ENCODE data around the gene GNG5.
"Not testable (repeated sequence)": the region's sequence is repeated elsewhere in the genome, so short reads cannot be mapped to it uniquely, and the experiment has no call there.

Gene GNG5

DNA sequence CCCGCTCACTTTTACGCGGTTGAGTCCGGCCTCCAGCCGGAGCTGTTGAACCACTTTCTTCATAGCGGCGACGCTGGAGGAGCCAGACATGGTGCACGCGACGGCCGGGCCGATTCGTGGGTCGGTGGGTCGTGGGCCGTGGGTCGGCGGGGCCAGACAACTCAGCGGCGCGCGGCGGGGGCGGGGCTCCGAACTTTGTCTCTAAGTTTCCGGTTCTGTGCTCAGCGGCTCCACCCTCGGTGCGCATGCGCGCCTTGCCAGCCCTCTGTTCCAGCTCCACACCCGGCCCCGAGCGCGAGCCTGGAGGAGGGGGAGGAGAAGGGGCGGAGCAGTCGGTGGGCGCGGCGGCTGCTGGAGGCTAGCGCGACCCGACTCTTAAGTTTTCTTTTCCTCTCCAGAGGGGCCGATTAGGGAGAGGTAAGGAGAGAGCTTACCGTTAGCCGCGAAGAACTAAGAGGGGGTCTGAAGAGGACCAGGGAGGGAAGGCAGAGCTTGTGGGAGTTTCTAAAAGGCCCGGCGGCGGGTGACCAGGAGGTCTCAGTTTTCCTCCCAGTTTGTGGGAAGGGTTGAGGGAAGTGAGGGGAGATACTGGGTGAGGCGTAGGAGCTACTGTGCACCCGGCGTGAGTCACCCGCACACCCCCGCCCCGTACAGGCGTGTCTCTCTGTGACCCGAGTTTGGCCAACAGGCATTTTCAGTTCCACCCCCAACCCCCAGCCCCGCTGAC is at the start of gene GNG5, which contains the start of gene SPATA1:
Gene GNG5 (minus strand): TSS at position 580 of the 727 bp plus-strand sequence. CDS start 490 bp downstream, at position 90.
Gene SPATA1 (plus strand): TSS at position 385 of the 727 bp plus-strand sequence. CDS start 9,974 bp downstream, outside the sequence.
- peak; percentile 94 for DNase-seq (ENCODE audit: low read depth)

GRCh38 chr1:84550826-84551225 is 44.4 kb upstream of the GNG5 start:
- DNase-seq (ENCODE audit: low read depth), result no peak

DNA sequence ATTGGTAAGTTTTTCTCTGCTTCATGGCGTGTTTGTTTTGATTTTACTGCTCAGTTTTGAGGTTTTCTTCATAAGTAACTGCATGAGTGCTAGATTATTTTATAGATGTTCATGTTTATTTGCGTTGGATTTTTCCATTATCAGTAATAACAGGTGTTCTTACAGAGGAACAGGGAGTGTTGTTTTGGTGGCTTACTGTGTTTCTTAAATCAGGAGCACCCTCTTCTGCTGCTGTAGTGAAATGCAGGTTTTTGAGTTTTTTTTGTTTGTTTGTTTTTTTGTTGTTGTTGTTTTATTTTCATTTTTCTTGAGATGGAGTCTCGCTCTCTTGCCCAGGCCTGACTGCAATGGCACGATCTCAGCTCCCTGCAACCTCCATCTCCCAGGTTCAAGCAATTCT is 35.3 kb upstream of the GNG5 start:
- DNase-seq (ENCODE audit: low read depth), result no peak

DNA sequence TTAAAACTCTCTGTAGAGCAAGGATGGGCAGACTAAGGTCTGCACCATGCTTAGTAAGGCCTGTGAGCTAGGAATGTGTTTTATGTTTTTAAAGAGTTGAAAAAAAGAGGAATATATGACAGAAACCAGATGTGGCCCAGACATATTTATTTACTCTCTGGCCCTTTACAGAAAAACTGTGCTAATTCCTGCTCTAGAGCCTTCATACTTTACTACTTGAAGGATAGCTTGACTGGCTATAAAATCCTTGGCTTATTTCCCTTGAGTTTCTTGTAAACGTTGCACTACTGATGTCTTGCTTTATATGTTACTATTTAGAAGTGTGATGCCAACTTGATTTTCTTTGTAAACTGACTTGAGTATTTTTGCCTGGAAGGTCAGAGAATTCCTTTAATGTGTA is 34.4 kb upstream of the GNG5 start:
- no peak for DNase-seq (ENCODE audit: low read depth)

GRCh38 chr1:84539972-84540371 is 33.6 kb upstream of the GNG5 start:
- DNase-seq (ENCODE audit: low read depth), result peak; percentile 11

DNA sequence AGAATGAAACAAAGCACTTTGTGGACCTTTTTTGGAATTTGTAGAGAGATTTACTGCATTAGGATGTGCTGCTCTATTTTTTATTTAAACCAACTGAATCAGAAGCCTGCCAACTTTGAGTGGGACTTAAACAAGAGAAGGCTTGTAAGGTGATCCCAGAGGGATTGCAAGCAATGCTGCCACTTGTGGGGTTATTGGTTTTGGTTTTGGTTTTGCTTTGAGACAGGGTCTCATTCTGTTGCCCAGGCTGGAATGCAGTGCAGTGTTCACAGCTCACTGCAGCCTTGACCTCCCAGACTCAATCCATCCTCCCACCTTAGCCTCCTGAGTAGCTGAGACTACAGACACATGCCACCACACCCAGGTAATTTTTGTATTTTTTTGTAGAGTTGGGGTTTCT is 32.2 kb upstream of the GNG5 start:
- DNase-seq (ENCODE audit: low read depth), result no peak

GRCh38 chr1:84525779-84526178 is 19.4 kb upstream of the GNG5 start:
- no peak for DNase-seq (ENCODE audit: low read depth)

DNA sequence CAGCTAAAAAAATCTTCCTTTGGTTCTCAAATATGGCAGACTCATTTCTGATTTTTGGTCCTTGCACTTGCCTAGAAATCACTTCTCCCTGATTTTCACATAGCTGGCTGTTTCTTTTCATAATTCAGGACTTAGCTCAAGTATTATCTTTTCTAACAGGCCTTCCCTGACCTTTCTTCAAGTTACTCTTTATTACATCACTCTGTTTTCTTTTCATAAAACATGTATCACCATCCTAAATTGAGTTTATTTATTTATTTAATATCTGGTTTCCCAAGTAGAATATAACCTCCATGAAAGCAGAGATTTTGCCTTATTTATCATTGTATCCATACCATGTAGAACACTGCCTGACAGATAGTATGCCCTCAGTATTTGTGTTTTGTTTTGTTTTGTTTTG is 18.2 kb upstream of the GNG5 start:
- DNase-seq (ENCODE audit: low read depth), result no peak

DNA sequence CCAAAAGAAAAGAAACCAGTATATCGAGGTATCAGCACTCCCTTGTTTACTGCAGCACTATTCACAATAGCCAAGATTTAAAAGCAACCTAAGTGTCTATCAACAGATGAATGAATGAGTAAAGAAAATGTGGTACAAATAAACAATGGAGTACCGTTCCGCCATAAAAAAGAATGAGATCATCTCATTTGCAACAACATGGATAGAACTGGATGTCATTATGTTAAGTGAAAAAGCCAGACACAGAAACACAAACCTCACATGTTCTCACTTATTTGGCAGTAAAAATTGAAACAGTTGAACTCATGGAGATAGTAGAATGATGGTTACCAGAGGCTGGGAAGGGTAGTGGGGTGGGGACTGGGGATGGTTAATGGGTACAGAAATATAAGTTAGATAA is 4.3 kb upstream of the GNG5 start:
- no peak for DNase-seq (ENCODE audit: low read depth)

GRCh38 chr1:84510165-84510564 is 3.8 kb upstream of the GNG5 start:
- DNase-seq (ENCODE audit: low read depth), result no peak

GRCh38 chr1:84509029-84509428 is 2.6 kb upstream of the GNG5 start:
- DNase-seq (ENCODE audit: low read depth), result no peak

- DNase-seq (ENCODE audit: low read depth), result no peak
These were observed 2.1 kb upstream of the GNG5 start for GRCh38 chr1:84508510-84508909.

DNA sequence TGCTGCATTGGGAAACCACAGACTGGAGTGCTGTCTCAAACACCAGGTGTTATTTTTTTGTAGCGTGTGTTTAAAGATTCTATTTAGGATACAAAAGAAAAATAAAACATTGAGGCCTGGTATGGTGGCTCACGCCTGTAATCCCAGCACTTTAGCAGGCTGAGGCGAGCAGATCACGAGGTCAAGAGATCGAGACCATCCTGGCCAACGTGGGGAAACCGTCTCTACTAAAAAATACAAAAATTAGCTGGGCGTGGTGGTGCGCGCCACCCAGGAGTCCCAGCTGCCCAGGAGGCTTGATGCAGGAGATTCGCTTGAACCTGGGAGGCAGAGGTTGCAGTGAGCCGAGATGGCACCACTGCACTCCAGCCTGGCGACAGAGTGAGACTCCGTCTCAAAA is 1.5 kb upstream of the GNG5 start:
- DNase-seq (ENCODE audit: low read depth), result not testable (repeated sequence)

GRCh38 chr1:84506729-84507453 is 510 bp upstream of the GNG5 start:
- DNase-seq (ENCODE audit: low read depth), result no peak

GRCh38 chr1:84505493-84506001 is 834 bp downstream of the GNG5 start:
- peak; percentile 26 for DNase-seq (ENCODE audit: low read depth)

- peak; percentile 48 for DNase-seq (ENCODE audit: low read depth)
These were observed 1.5 kb downstream of the GNG5 start for GRCh38 chr1:84504580-84505492.

- no peak for DNase-seq (ENCODE audit: low read depth)
These were observed 3.5 kb downstream of the GNG5 start for GRCh38 chr1:84502927-84503326.

DNA sequence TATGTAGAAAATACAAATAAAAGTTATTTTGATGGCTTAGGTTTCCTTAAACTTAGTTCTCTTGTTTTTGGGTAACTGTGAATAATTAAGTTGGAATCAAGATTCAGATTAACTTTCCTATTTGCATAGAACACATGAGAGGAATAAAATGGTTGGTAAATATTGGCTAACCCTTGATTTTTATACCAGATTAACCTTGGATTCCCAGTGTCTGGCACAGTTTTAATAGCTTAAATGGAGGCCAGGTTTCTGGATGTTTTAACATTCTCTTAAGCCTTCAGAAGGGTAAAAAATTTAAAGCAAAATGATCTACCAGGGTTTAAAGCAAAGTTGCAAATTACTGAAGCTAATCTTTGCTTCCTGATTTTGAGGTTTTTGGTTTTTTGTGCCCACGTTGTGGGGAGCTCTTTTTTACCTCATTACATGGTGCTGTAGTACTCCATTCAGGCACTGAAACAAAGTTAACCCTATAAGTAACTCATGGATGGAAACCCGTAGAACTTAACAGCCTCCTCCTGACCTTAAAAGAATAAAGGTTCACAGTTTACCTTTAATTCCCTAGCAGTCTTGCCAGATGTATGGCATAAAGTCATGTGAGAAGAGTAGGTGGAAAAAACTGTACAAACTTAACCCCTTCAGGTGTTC is 8.6 kb downstream of the GNG5 start:
- DNase-seq (ENCODE audit: low read depth), result no peak

- no peak for DNase-seq (ENCODE audit: low read depth)
These were observed 9.9 kb downstream of the GNG5 start for GRCh38 chr1:84496498-84496897.

DNA sequence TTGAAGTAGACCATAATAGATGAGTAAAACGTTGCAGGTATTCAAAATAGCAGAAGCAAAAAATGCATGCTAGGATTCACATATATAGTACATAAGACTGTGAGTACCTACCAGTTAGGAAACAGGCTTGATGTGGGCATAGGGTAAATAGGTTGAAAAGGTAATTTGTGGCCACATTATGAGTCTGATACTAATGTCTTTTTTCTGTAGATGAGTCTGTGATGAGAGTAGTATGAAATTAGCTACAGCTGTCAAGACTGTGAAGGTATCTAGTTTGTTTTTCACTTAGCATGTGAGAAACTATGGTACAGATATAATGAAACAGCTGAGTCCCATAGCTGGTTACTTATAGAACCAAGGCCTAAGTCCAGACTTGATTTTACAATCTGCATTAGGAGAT is 12.6 kb downstream of the GNG5 start:
- no peak for DNase-seq (ENCODE audit: low read depth)

- no peak for DNase-seq (ENCODE audit: low read depth)
These were observed 13.7 kb downstream of the GNG5 start for GRCh38 chr1:84492726-84493125.

GRCh38 chr1:84489766-84490165 is 16.6 kb downstream of the GNG5 start:
- no peak for DNase-seq (ENCODE audit: low read depth)

All from stromal cell of bone marrow (primary cell).